ENCODE results near the gene NTM. TPM values are rescaled to one million over a fixed set of nuclear protein-coding genes. Genes with fewer than 3 reads are reported as not detected.

The NTM gene
- total and polyA plus RNA-seq, 2 donors from 2014 or later, result 0.92 to 10.3 TPM

DNA sequence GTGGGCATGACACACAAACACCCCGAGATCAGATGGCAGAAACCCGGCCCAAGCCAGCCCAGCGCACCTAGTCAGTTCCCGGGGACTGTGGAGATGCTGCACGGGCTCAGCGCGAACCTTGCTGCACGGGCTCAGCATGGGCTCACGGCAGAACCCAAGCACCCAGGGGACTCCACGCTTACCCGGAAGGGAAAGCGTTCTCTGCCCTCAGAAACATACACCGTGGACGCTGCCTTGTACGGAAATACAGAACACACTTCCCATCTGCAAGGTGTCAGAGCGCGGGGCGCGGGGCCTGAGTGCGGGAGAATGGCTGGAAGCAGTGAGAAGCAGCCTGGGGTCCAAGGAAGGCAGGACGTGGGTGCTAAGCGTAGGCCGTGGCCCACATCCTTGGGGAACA, 319.9 kb downstream of the NTM start:
- no peaks in the 10 kb centered on the region for H3K9me3 ChIP-seq (ENCODE audit: control insufficient read depth in 2 of 3, insufficient read depth in 1 of 3, low read length in 3 of 3)
- H3K9ac ChIP-seq (ENCODE audit: low read length in 3 of 3), result no peak overlapping the region
- peak in 2 of 5 donors; percentile 40 to 61 for DNase-seq
- no peak overlapping the region for H3K4me3 ChIP-seq (ENCODE audit: low read length in 3 of 3)
- peaks cover 0 to 4% (median 0%) of the 10 kb centered on the region in 3 donors for H3K4me1 ChIP-seq (ENCODE audit: control insufficient read depth in 2 of 3, insufficient read depth in 2 of 3, low read depth in 1 of 3, low read length in 3 of 3)
- FAIRE-seq, result no peak
- TF ChIP-seq, protein P1, sequence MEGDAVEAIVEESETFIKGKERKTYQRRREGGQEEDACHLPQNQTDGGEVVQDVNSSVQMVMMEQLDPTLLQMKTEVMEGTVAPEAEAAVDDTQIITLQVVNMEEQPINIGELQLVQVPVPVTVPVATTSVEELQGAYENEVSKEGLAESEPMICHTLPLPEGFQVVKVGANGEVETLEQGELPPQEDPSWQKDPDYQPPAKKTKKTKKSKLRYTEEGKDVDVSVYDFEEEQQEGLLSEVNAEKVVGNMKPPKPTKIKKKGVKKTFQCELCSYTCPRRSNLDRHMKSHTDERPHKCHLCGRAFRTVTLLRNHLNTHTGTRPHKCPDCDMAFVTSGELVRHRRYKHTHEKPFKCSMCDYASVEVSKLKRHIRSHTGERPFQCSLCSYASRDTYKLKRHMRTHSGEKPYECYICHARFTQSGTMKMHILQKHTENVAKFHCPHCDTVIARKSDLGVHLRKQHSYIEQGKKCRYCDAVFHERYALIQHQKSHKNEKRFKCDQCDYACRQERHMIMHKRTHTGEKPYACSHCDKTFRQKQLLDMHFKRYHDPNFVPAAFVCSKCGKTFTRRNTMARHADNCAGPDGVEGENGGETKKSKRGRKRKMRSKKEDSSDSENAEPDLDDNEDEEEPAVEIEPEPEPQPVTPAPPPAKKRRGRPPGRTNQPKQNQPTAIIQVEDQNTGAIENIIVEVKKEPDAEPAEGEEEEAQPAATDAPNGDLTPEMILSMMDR (IDR thresholded peaks at IDR 0.05; ENCODE audit: borderline replicate concordance, extremely low read depth, insufficient read depth), result no peak
- H3K27me3 ChIP-seq (ENCODE audit: control insufficient read depth, insufficient read depth, low read length), result peaks cover 5% of the 10 kb centered on the region
- H3K36me3 ChIP-seq (ENCODE audit: control insufficient read depth in 2 of 3, insufficient read depth in 3 of 3, low read length in 3 of 3), result no peaks in the 10 kb centered on the region
- no peak overlapping the region for H3K27ac ChIP-seq (ENCODE audit: low read depth in 2 of 2, low read length in 2 of 2)
- intact Hi-C loops (cut with DNase I), result no loop called here

- DNase-seq (peak in 1 of 5 donors; percentile 65), FAIRE-seq (no peak)
- Histone ChIP-seq H3K9ac (ENCODE audit: low read length in 3 of 3) (no peak overlapping the region), H3K4me3 (ENCODE audit: low read length in 3 of 3) (no peak overlapping the region), H3K27ac (ENCODE audit: low read depth in 2 of 2, low read length in 2 of 2) (no peak overlapping the region), H3K4me1 (ENCODE audit: control insufficient read depth in 2 of 3, insufficient read depth in 2 of 3, low read depth in 1 of 3, low read length in 3 of 3) (peaks cover 0 to 4% (median 0%) of the 10 kb centered on the region in 3 donors), H3K36me3 (ENCODE audit: control insufficient read depth in 2 of 3, insufficient read depth in 3 of 3, low read length in 3 of 3) (no peaks in the 10 kb centered on the region), H3K27me3 (ENCODE audit: control insufficient read depth, insufficient read depth, low read length) (peaks cover 5% of the 10 kb centered on the region), H3K9me3 (ENCODE audit: control insufficient read depth in 2 of 3, insufficient read depth in 1 of 3, low read length in 3 of 3) (no peaks in the 10 kb centered on the region)
- intact Hi-C loops (cut with DNase I), result no loop called here
- TF ChIP-seq, protein P1 (IDR thresholded peaks at IDR 0.05; ENCODE audit: borderline replicate concordance, extremely low read depth, insufficient read depth), result no peak
These were observed 320.4 kb downstream of the NTM start for GRCh38 chr11:131690776-131691175.

DNA sequence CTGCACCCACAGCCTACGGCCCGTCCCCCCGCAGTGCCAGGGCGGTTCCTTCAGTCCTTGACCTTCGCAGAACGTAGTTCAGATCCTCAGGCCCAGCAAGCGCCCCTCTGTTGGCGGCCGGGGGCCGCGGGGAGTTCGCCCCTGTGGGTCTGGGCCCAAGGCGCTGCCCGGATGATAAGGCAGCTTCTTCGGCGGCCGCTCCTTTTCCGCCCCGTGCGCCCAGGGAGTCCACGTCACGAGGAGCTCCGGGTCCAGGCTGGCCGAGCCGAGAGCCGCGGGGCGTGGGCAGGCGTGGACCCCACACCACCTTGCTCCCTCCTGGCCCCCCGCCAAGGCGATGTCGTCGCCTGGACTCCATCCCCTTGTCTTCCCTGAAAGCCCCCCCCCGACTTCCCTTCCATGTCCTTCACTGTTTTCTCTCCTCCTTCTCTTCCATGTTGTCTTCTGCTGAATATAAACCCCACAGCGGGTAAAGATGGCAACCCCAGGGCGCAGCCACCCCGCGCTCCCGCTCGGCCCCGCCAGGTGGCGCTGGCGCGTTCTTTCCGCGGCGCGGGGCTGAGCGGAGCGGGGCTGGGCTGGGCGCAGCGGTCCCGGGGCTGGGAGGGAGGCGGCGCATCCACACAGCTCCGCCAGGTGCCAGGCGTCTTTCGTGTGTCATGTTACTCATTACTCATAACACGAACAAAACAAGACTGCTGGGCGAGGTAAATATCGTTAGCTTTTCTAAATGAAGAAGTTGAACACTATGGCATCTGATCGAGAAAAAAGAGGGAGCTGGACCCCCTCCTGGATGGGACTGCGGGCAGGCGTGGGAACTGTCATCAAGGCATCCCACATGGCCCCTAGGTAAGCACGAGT, 321.0 kb downstream of the NTM start:
- Histone ChIP-seq H3K4me1 (ENCODE audit: control insufficient read depth in 2 of 3, insufficient read depth in 2 of 3, low read depth in 1 of 3, low read length in 3 of 3) (peaks cover 0 to 4% (median 0%) of the 10 kb centered on the region in 3 donors), H3K27me3 (ENCODE audit: control insufficient read depth, insufficient read depth, low read length) (peaks cover 5% of the 10 kb centered on the region), H3K9me3 (ENCODE audit: control insufficient read depth in 2 of 3, insufficient read depth in 1 of 3, low read length in 3 of 3) (no peaks in the 10 kb centered on the region), H3K9ac (ENCODE audit: low read length in 3 of 3) (no peak overlapping the region), H3K36me3 (ENCODE audit: control insufficient read depth in 2 of 3, insufficient read depth in 3 of 3, low read length in 3 of 3) (no peaks in the 10 kb centered on the region), H3K4me3 (ENCODE audit: low read length in 3 of 3) (no peak overlapping the region), H3K27ac (ENCODE audit: low read depth in 2 of 2, low read length in 2 of 2) (no peak overlapping the region)
- intact Hi-C loops (cut with DNase I), result no loop called here
- DNase-seq (peak; percentile 44 to 76 (median 71)), FAIRE-seq (no peak)
- TF ChIP-seq, protein P1 (IDR thresholded peaks at IDR 0.05; ENCODE audit: borderline replicate concordance, extremely low read depth, insufficient read depth), result peak; percentile 42
